ENCODE data around the gene PPP6R3.

Gene PPP6R3

GRCh38 chr11:68601147-68601546 lies 140.6 kb downstream of the PPP6R3 start:
- no peak for TF ChIP-seq SIN3A (IDR thresholded peaks at IDR 0.05; ENCODE audit: borderline replicate concordance, insufficient read depth, low read length)
- TF ChIP-seq POLR2AphosphoS5 (IDR thresholded peaks at IDR 0.05; ENCODE audit: low read depth, low read length) = no peak
- TF ChIP-seq TAF1 (IDR thresholded peaks at IDR 0.05; ENCODE audit: borderline replicate concordance, insufficient read depth, low read length) = no peak
- TF ChIP-seq REST (IDR thresholded peaks at IDR 0.05; ENCODE audit: insufficient read depth in 1 of 2, low read depth in 2 of 2, low read length in 2 of 2) = no peak
- no peak for TF ChIP-seq FOXP2 (optimal IDR thresholded peaks at IDR 0.05; ENCODE audit: borderline replicate concordance, extremely low read depth, extremely low read length, insufficient read depth)

- no peak for TF ChIP-seq TAF1 (IDR thresholded peaks at IDR 0.05; ENCODE audit: borderline replicate concordance, insufficient read depth, low read length)
- TF ChIP-seq SIN3A (IDR thresholded peaks at IDR 0.05; ENCODE audit: borderline replicate concordance, insufficient read depth, low read length) = no peak
- no peak for TF ChIP-seq POLR2AphosphoS5 (IDR thresholded peaks at IDR 0.05; ENCODE audit: low read depth, low read length)
Measured at GRCh38 chr11:68609761-68610160, 149.2 kb downstream of the PPP6R3 start.

GRCh38 chr11:68610452-68611116 lies 150.0 kb downstream of the PPP6R3 start:
- TF ChIP-seq REST (IDR thresholded peaks at IDR 0.05; ENCODE audit: insufficient read depth in 1 of 2, low read depth in 2 of 2, low read length in 2 of 2) (no peak), POLR2AphosphoS5 (IDR thresholded peaks at IDR 0.05; ENCODE audit: low read depth, low read length) (no peak), TAF1 (IDR thresholded peaks at IDR 0.05; ENCODE audit: borderline replicate concordance, insufficient read depth, low read length) (no peak), FOXP2 (optimal IDR thresholded peaks at IDR 0.05; ENCODE audit: borderline replicate concordance, extremely low read depth, extremely low read length, insufficient read depth) (no peak), SIN3A (IDR thresholded peaks at IDR 0.05; ENCODE audit: borderline replicate concordance, insufficient read depth, low read length) (no peak)

GRCh38 chr11:68615657-68616056 lies 155.1 kb downstream of the PPP6R3 start:
- TF ChIP-seq TAF1 (IDR thresholded peaks at IDR 0.05; ENCODE audit: borderline replicate concordance, insufficient read depth, low read length) (no peak), SIN3A (IDR thresholded peaks at IDR 0.05; ENCODE audit: borderline replicate concordance, insufficient read depth, low read length) (no peak), POLR2AphosphoS5 (IDR thresholded peaks at IDR 0.05; ENCODE audit: low read depth, low read length) (no peak), REST (IDR thresholded peaks at IDR 0.05; ENCODE audit: insufficient read depth in 1 of 2, low read depth in 2 of 2, low read length in 2 of 2) (no peak), FOXP2 (optimal IDR thresholded peaks at IDR 0.05; ENCODE audit: borderline replicate concordance, extremely low read depth, extremely low read length, insufficient read depth) (no peak)

GRCh38 chr11:68617925-68618809 lies 157.6 kb downstream of the PPP6R3 start:
- TF ChIP-seq SIN3A (IDR thresholded peaks at IDR 0.05; ENCODE audit: borderline replicate concordance, insufficient read depth, low read length) (no peak), FOXP2 (optimal IDR thresholded peaks at IDR 0.05; ENCODE audit: borderline replicate concordance, extremely low read depth, extremely low read length, insufficient read depth) (no peak), TAF1 (IDR thresholded peaks at IDR 0.05; ENCODE audit: borderline replicate concordance, insufficient read depth, low read length) (no peak), REST (IDR thresholded peaks at IDR 0.05; ENCODE audit: insufficient read depth in 1 of 2, low read depth in 2 of 2, low read length in 2 of 2) (no peak), POLR2AphosphoS5 (IDR thresholded peaks at IDR 0.05; ENCODE audit: low read depth, low read length) (no peak)
